Measurements from ENCODE around the gene TNFRSF9.

The TNFRSF9 gene

DNA sequence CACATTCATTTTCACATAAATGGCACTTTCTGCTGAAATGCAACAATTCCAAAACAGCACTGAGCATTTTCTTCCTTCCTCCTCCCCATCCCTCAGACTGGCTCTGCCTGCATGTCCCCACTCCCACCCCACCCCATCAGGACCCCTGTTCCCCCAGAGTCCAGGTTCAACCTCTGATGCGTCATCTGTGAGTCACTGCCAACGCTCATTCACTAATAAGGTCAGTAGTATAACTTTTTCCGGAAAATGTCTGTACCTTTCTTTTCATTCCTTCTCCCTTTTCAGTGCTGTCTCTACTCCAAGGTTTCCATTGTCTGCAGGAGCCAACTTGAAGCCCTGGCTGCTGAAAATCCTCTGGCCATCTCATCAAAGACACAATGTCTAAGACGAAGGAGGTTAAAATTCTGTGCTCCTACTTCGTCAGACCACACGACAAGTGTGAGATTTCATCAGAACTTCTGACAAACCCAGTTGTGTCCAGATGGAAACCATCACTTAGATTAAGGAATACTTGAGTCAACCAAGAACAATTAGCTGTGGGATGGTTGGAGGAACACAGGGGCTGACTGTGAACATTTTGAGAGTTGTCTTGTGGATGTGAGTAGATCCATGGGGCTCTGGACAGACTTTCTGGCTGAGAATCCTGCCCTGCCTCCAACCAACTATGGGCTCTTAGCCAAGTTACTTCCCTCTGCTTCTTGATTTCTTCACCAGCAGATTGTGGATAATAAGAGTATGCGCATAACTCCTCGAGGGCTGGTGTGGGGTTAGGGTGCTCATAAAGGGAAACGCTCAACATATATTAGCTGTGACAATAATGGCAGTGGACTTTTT, 52.2 kb downstream of the TNFRSF9 start:
- no peak overlapping the region for H3K4me3 ChIP-seq (ENCODE audit: low read depth in 1 of 2, low read length in 2 of 2)
- no peak overlapping the region for H3K9ac ChIP-seq (ENCODE audit: low read length)
- no peaks in the 10 kb centered on the region for H3K36me3 ChIP-seq (ENCODE audit: insufficient read depth, low read length)
- H3K4me1 ChIP-seq (ENCODE audit: insufficient read depth, low read length), result no peaks in the 10 kb centered on the region
- H3K27ac ChIP-seq (ENCODE audit: low read depth, low read length), result no peak overlapping the region
- H3K9me3 ChIP-seq (ENCODE audit: low read length), result no peaks in the 10 kb centered on the region
- H3K27me3 ChIP-seq (ENCODE audit: control insufficient read depth in 1 of 2, insufficient read depth in 2 of 2, low read length in 2 of 2), result peaks cover 0 to 21% of the 10 kb centered on the region in 2 donors

DNA sequence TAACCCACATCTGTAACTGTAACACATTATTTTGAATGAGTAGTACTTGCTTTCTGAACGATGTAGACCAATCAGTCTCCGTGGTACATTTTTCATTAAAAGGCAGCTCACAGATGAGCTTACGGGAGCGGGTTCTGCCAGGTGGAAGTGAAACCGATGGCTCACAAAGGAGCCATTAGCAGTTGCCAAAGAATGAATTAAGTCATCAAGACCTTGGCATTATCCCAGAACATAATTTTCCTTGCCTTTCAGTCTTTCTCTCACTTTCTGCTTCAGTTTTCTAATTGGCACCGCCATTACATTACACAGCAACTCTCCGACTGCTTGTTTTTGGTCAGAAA, 54.3 kb downstream of the TNFRSF9 start:
- H3K27me3 ChIP-seq (ENCODE audit: control insufficient read depth in 1 of 2, insufficient read depth in 2 of 2, low read length in 2 of 2), result peaks cover 0 to 21% of the 10 kb centered on the region in 2 donors
- no peaks in the 10 kb centered on the region for H3K4me1 ChIP-seq (ENCODE audit: insufficient read depth, low read length)
- no peaks in the 10 kb centered on the region for H3K36me3 ChIP-seq (ENCODE audit: insufficient read depth, low read length)
- H3K27ac ChIP-seq (ENCODE audit: low read depth, low read length), result no peak overlapping the region
- no peak overlapping the region for H3K9ac ChIP-seq (ENCODE audit: low read length)
- no peak overlapping the region for H3K4me3 ChIP-seq (ENCODE audit: low read depth in 1 of 2, low read length in 2 of 2)
- no peaks in the 10 kb centered on the region for H3K9me3 ChIP-seq (ENCODE audit: low read length)

DNA sequence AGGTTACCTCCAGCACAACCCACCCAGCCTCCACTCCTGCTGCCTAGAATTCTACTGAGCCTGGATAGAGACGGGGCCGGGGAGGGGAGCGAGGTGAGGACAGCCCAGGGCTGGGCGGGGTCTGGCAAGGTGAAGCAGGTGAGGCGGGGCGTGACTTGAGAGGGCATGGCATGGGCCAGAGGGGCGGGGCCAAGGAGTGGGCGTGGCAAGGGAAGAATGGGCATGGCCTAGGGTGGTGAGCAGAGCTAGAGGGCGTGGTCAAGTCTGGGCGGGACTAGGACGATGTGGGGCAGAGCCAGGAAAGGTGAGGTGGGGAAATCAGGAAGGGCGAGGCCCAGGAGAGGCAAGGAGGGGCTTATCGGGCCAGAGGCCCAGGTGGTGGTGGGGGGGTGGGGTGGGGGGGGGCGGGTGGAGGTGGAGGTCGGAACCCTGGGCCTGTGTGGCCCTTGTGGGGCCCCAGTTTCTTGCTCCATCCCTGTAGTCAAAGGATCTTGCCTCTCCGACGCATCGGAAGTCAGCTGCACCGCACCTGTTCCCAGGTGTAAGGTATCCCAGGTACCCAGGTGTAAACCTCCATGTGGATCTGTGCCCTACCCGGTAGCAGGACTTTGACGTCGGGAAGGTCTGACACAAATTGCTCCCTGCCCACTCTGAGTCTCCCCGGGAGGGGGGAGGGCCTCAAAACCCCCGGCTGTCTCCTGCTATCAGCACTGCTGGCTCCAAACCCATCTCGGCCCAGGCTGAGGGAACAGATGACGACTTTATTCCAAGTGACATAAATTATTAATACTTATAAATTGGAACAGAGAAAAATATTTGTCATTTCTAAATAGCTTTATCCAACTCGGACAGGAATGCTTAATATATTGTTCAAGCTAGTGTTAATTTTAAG, 54.9 kb downstream of the TNFRSF9 start:
- H3K4me1 ChIP-seq (ENCODE audit: insufficient read depth, low read length), result no peaks in the 10 kb centered on the region
- H3K9me3 ChIP-seq (ENCODE audit: low read length), result no peaks in the 10 kb centered on the region
- H3K27ac ChIP-seq (ENCODE audit: low read depth, low read length), result no peak overlapping the region
- H3K9ac ChIP-seq (ENCODE audit: low read length), result no peak overlapping the region
- H3K36me3 ChIP-seq (ENCODE audit: insufficient read depth, low read length), result no peaks in the 10 kb centered on the region
- no peak overlapping the region for H3K4me3 ChIP-seq (ENCODE audit: low read depth in 1 of 2, low read length in 2 of 2)
- peaks cover 0 to 21% of the 10 kb centered on the region in 2 donors for H3K27me3 ChIP-seq (ENCODE audit: control insufficient read depth in 1 of 2, insufficient read depth in 2 of 2, low read length in 2 of 2)

GRCh38 chr1:7884757-7885156, 55.9 kb downstream of the TNFRSF9 start:
- H3K9me3 ChIP-seq (ENCODE audit: low read length), result no peaks in the 10 kb centered on the region
- no peaks in the 10 kb centered on the region for H3K4me1 ChIP-seq (ENCODE audit: insufficient read depth, low read length)
- H3K36me3 ChIP-seq (ENCODE audit: insufficient read depth, low read length), result no peaks in the 10 kb centered on the region
- H3K27me3 ChIP-seq (ENCODE audit: control insufficient read depth in 1 of 2, insufficient read depth in 2 of 2, low read length in 2 of 2), result peaks cover 0 to 21% of the 10 kb centered on the region in 2 donors
- H3K27ac ChIP-seq (ENCODE audit: low read depth, low read length), result no peak overlapping the region
- no peak overlapping the region for H3K4me3 ChIP-seq (ENCODE audit: low read depth in 1 of 2, low read length in 2 of 2)
- H3K9ac ChIP-seq (ENCODE audit: low read length), result no peak overlapping the region

DNA sequence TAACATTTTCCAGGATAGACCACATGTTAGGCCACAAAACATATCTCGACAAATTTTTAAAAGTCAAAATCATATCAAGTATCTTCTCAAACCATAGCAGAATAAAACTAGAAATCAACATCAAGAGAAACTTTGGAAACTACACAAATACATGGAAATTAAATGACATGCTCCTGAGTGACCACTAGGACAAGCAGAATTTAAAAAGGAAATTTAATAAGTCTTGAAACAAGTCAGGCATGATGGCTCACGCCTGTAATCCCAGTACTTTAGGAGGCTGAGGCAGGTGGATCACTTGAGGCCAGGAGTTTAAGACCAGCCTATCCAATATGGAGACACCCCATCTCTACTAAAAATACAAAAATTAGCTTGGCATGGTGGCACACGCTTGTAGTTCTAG, 61.4 kb downstream of the TNFRSF9 start:
- Histone ChIP-seq H3K9ac (ENCODE audit: low read length) (no peak overlapping the region), H3K9me3 (ENCODE audit: low read length) (no peaks in the 10 kb centered on the region), H3K4me1 (ENCODE audit: insufficient read depth, low read length) (no peaks in the 10 kb centered on the region), H3K27me3 (ENCODE audit: control insufficient read depth in 1 of 2, insufficient read depth in 2 of 2, low read length in 2 of 2) (no peaks in the 10 kb centered on the region), H3K36me3 (ENCODE audit: insufficient read depth, low read length) (no peaks in the 10 kb centered on the region), H3K4me3 (ENCODE audit: low read depth in 1 of 2, low read length in 2 of 2) (no peak overlapping the region), H3K27ac (ENCODE audit: low read depth, low read length) (no peak overlapping the region)

GRCh38 chr1:7878027-7878426, 62.6 kb downstream of the TNFRSF9 start:
- H3K4me1 ChIP-seq (ENCODE audit: insufficient read depth, low read length), result no peaks in the 10 kb centered on the region
- no peaks in the 10 kb centered on the region for H3K36me3 ChIP-seq (ENCODE audit: insufficient read depth, low read length)
- H3K4me3 ChIP-seq (ENCODE audit: low read depth in 1 of 2, low read length in 2 of 2), result no peak overlapping the region
- no peak overlapping the region for H3K27ac ChIP-seq (ENCODE audit: low read depth, low read length)
- no peak overlapping the region for H3K9ac ChIP-seq (ENCODE audit: low read length)
- H3K27me3 ChIP-seq (ENCODE audit: control insufficient read depth in 1 of 2, insufficient read depth in 2 of 2, low read length in 2 of 2), result no peaks in the 10 kb centered on the region
- no peaks in the 10 kb centered on the region for H3K9me3 ChIP-seq (ENCODE audit: low read length)

- H3K4me1 ChIP-seq (ENCODE audit: insufficient read depth, low read length), result no peaks in the 10 kb centered on the region
- H3K27ac ChIP-seq (ENCODE audit: low read depth, low read length), result no peak overlapping the region
- H3K27me3 ChIP-seq (ENCODE audit: control insufficient read depth in 1 of 2, insufficient read depth in 2 of 2, low read length in 2 of 2), result no peaks in the 10 kb centered on the region
- no peak overlapping the region for H3K4me3 ChIP-seq (ENCODE audit: low read depth in 1 of 2, low read length in 2 of 2)
- H3K36me3 ChIP-seq (ENCODE audit: insufficient read depth, low read length), result no peaks in the 10 kb centered on the region
- H3K9ac ChIP-seq (ENCODE audit: low read length), result no peak overlapping the region
- no peaks in the 10 kb centered on the region for H3K9me3 ChIP-seq (ENCODE audit: low read length)
Measured at GRCh38 chr1:7873801-7874795, 66.5 kb downstream of the TNFRSF9 start.

DNA sequence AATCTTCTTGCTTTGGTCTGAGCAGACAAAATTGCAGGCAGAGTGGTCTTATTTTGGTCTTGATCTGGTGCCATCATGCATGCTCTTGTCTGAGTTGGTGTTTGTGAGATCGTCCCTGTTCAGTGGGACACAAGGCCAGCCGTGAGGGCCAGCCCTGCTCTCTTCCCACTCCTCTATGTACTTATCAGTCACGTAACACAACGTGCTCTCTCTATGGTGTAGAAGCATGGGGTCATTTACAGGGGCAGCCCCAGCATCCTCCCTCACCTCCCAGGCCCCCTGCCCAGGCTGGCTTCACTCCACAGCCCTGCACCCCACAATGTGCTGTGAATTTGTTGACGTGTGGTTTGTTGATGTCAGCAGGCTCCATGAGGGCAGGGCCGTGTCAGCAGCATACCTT, 69.5 kb downstream of the TNFRSF9 start:
- no peak overlapping the region for H3K9ac ChIP-seq (ENCODE audit: low read length)
- H3K36me3 ChIP-seq (ENCODE audit: insufficient read depth, low read length), result no peaks in the 10 kb centered on the region
- no peaks in the 10 kb centered on the region for H3K9me3 ChIP-seq (ENCODE audit: low read length)
- no peak overlapping the region for H3K4me3 ChIP-seq (ENCODE audit: low read depth in 1 of 2, low read length in 2 of 2)
- H3K27ac ChIP-seq (ENCODE audit: low read depth, low read length), result no peak overlapping the region
- H3K4me1 ChIP-seq (ENCODE audit: insufficient read depth, low read length), result no peaks in the 10 kb centered on the region
- no peaks in the 10 kb centered on the region for H3K27me3 ChIP-seq (ENCODE audit: control insufficient read depth in 1 of 2, insufficient read depth in 2 of 2, low read length in 2 of 2)

DNA sequence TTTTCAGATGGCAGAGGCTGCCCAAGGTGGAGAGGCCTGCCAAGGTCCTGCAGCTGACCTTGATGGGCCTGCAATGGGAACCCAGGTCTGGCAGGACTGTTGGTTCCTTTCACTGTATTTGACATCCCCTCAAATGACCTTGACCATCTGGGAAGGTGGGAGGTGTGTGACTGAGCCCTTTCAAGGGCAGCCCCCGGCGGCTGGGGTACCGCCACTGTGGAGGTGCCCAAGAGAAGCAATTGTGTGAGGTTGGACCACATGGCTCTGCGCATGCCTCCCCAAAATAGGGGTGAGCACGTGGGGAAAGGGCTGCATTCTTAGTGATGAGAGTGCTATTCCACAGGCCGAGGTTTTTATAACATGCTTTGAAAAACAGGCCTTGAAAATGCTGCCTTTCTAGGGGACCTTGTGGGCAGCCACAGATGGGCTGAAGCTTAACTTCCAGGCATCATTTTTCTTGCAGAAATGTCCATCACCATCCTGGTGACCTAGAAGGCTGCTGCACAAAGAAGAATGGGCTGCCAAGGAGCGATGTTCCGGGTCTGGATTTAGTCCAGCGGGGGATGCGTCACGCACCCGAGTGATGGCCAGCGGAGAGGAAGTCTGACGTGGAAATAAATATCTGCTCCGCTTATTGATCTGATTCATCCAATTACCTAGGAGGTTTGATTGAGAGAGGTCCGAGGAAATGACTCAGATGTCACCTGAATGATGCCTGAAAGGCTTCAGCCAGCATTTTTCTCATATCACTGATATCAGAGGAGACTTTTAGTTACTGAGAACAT, 71.3 kb downstream of the TNFRSF9 start:
- Histone ChIP-seq H3K27me3 (ENCODE audit: control insufficient read depth in 1 of 2, insufficient read depth in 2 of 2, low read length in 2 of 2) (no peaks in the 10 kb centered on the region), H3K27ac (ENCODE audit: low read depth, low read length) (no peak overlapping the region), H3K9me3 (ENCODE audit: low read length) (no peaks in the 10 kb centered on the region), H3K9ac (ENCODE audit: low read length) (no peak overlapping the region), H3K36me3 (ENCODE audit: insufficient read depth, low read length) (no peaks in the 10 kb centered on the region), H3K4me3 (ENCODE audit: low read depth in 1 of 2, low read length in 2 of 2) (no peak overlapping the region), H3K4me1 (ENCODE audit: insufficient read depth, low read length) (no peaks in the 10 kb centered on the region)

GRCh38 chr1:7868070-7868780, 72.4 kb downstream of the TNFRSF9 start:
- Histone ChIP-seq H3K4me1 (ENCODE audit: insufficient read depth, low read length) (no peaks in the 10 kb centered on the region), H3K9ac (ENCODE audit: low read length) (no peak overlapping the region), H3K27me3 (ENCODE audit: control insufficient read depth in 1 of 2, insufficient read depth in 2 of 2, low read length in 2 of 2) (no peaks in the 10 kb centered on the region), H3K4me3 (ENCODE audit: low read depth in 1 of 2, low read length in 2 of 2) (no peak overlapping the region), H3K27ac (ENCODE audit: low read depth, low read length) (no peak overlapping the region), H3K36me3 (ENCODE audit: insufficient read depth, low read length) (no peaks in the 10 kb centered on the region), H3K9me3 (ENCODE audit: low read length) (no peaks in the 10 kb centered on the region)

Data from muscle layer of colon (tissue), 2 donors.